Upper lobe of left lung (tissue), 4 donors: ENCODE data around the gene ASB4.

ENCODE experiments used
- EP300 ChIP-seq, 4 donors: sonication (generic); formaldehyde crosslinking; IDR thresholded peaks; one replicate each; pipeline ENCODE4 v1.5.1; 2017; ENCODE audit warnings: antibody characterized with exemption in 4 of 4, control low read depth in 2 of 4
- POLR2A ChIP-seq, 4 donors: fragments of 450-650 bp; IDR thresholded peaks; one replicate each; pipeline ENCODE4 v1.5.1; 2016 to 2017; ENCODE audit warnings: antibody characterized with exemption in 4 of 4, mild to moderate bottlenecking in 2 of 4
- POLR2AphosphoS5 ChIP-seq, 2 donors: sonication (generic); formaldehyde crosslinking; IDR thresholded peaks; one replicate each; pipeline ENCODE4 v1.5.1; 2017; ENCODE audit warnings: antibody characterized with exemption in 2 of 2
- TF ChIP-seq, protein P1 (sequence below), 6 experiments: fragments of 450-650 bp in 4 of 6; fragments of 200-600 bp in 2 of 6; sonication (generic) in 2 of 6; IDR thresholded peaks; one replicate each; pipeline ENCODE4 v1.5.1; 2016 to 2019; ENCODE audit warnings: antibody characterized with exemption in 6 of 6

DNA sequence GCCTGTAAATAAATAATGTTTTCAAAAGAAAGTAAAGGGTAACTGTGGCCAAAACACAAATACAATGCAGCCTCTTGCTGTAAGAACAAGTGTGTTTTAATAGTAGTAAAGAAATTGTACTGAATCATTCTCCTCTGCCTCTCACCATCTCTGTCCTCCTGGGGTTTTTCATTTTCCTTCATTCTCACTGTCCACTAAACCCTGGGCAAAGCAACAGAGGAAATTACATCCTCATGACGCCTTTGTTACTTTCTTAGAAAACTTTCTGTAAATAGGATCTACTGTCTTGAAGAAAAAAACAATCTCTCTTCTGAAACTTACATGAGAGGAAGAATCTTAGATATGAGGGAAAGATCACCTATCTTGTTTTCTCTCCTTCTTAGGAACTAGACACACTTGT lies 54.6 kb downstream of the ASB4 start:
- TF ChIP-seq, protein P1, sequence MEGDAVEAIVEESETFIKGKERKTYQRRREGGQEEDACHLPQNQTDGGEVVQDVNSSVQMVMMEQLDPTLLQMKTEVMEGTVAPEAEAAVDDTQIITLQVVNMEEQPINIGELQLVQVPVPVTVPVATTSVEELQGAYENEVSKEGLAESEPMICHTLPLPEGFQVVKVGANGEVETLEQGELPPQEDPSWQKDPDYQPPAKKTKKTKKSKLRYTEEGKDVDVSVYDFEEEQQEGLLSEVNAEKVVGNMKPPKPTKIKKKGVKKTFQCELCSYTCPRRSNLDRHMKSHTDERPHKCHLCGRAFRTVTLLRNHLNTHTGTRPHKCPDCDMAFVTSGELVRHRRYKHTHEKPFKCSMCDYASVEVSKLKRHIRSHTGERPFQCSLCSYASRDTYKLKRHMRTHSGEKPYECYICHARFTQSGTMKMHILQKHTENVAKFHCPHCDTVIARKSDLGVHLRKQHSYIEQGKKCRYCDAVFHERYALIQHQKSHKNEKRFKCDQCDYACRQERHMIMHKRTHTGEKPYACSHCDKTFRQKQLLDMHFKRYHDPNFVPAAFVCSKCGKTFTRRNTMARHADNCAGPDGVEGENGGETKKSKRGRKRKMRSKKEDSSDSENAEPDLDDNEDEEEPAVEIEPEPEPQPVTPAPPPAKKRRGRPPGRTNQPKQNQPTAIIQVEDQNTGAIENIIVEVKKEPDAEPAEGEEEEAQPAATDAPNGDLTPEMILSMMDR (IDR thresholded peaks at IDR 0.05): no peak
- TF ChIP-seq POLR2AphosphoS5 (IDR thresholded peaks at IDR 0.05) (no peak), POLR2A (IDR thresholded peaks at IDR 0.05) (no peak), EP300 (IDR thresholded peaks at IDR 0.05) (no peak)
